Natural killer cell (primary cell): ENCODE results near the gene ST3GAL4. TPM values are rescaled to one million over a fixed set of nuclear protein-coding genes. Genes with fewer than 3 reads are reported as not detected.
"Not testable (repeated sequence)": the region's sequence is repeated elsewhere in the genome, so short reads cannot be mapped to it uniquely, and the experiment has no call there.

ENCODE experiments used
- ATAC-seq, 3 donors: fragments of 150-1000 bp in 2 of 3; fragments of 200-7000 bp in 1 of 3; cut with Tn5 transposase; 1 replicate in 1 of 3; 2 replicates in 2 of 3; pipeline ENCODE4 v1.10.0; 2021; ENCODE audit warnings: mild to moderate bottlenecking in 2 of 3, moderate library complexity in 2 of 3
- DNase-seq, 2 donors: peaks; one replicate each; pipeline versions ENCODE4 v3.0.0 to v3.0.0-alpha.2; 2013 to 2021; ENCODE audit warnings: mixed read lengths in 1 of 2
- H3K27ac ChIP-seq: one replicate; pipeline ENCODE4 v1.5.1; 2013; ENCODE audit warnings: mild to moderate bottlenecking, low read length
- H3K27me3 ChIP-seq: one replicate; pipeline ENCODE4 v1.6.1; 2013; ENCODE audit warnings: low read length; ENCODE audit not compliant: control insufficient read depth, insufficient read depth
- H3K36me3 ChIP-seq: one replicate; pipeline ENCODE4 v1.6.1; 2013; ENCODE audit warnings: low read length; ENCODE audit not compliant: control insufficient read depth, insufficient read depth
- H3K4me1 ChIP-seq: one replicate; pipeline ENCODE4 v1.6.1; 2013; ENCODE audit warnings: low read length; ENCODE audit not compliant: control insufficient read depth, insufficient read depth
- H3K4me3 ChIP-seq: one replicate; pipeline ENCODE4 v1.5.1; 2013; ENCODE audit warnings: low read length
- H3K9me3 ChIP-seq: one replicate; pipeline ENCODE4 v1.6.1; 2013; ENCODE audit warnings: low read length; ENCODE audit not compliant: control insufficient read depth, insufficient read depth
- H3K27ac Mint-ChIP-seq, 2 donors: one replicate each; pipeline ENCODE4 v1.8.0; 2022; ENCODE audit warnings: mild to moderate bottlenecking in 2 of 2, mixed read lengths in 2 of 2, moderate library complexity in 1 of 2
- H3K27me3 Mint-ChIP-seq, 2 donors: one replicate each; pipeline ENCODE4 v1.8.0; 2022; ENCODE audit warnings: low read depth in 2 of 2, mixed read lengths in 2 of 2
- H3K36me3 Mint-ChIP-seq: one replicate; pipeline ENCODE4 v1.8.0; 2022; ENCODE audit warnings: mixed read lengths
- H3K4me1 Mint-ChIP-seq, 2 donors: one replicate each; pipeline ENCODE4 v1.8.0; 2022; ENCODE audit warnings: mixed read lengths in 2 of 2
- H3K4me3 Mint-ChIP-seq: one replicate; pipeline ENCODE4 v1.8.0; 2022; ENCODE audit warnings: mild to moderate bottlenecking, moderate library complexity, mixed read lengths
- H3K9me3 Mint-ChIP-seq, 2 donors: one replicate each; pipeline ENCODE4 v1.8.0; 2022; ENCODE audit warnings: mixed read lengths in 2 of 2
- CTCF ChIP-seq: fragments of 200-600 bp; IDR thresholded peaks from one replicate; pipeline ENCODE4 v1.8.0; 2022; ENCODE audit warnings: antibody characterized with exemption
- WGBS: methylation state at CpG from one replicate; pipeline ENCODE4 v1.1.7; 2013; ENCODE audit warnings: missing lambda C conversion rate; ENCODE audit not compliant: insufficient coverage; 5-methylcytosine and 5-hydroxymethylcytosine counted together
- intact Hi-C: fragments of 100-400 bp; cut with micrococcal nuclease; formaldehyde crosslinking; loops from one replicate; pipeline ENCODE4 v1.14.2; 2022
- total RNA-seq, 4 donors: library from RNA; stranded (reverse); fragments of 120-200 nt in 1 of 4; gene quantifications; one replicate each; pipeline versions ENCODE4 v1.2.3 to v1.2.4, GENCODE V29; 2013 to 2022

The ST3GAL4 gene
- total RNA-seq, 3 donors from 2014 or later (not counting 1 experiment from before 2014, with no cell fraction given): 43.3 to 57.6 (median 47.3) TPM

- not testable (repeated sequence) for H3K9me3 Mint-ChIP-seq, H3K27me3 Mint-ChIP-seq, H3K4me3 Mint-ChIP-seq, H3K36me3 ChIP-seq, H3K36me3 Mint-ChIP-seq, H3K27me3 ChIP-seq, H3K9me3 ChIP-seq, H3K4me3 ChIP-seq, H3K27ac ChIP-seq
- 58% methylated on average over 10 of the region's 11 CpGs for WGBS
- DNase-seq (peak in 1 of 2 donors; percentile 16), ATAC-seq (peak; percentile 52 to 81 (median 72))
- Mint-ChIP-seq H3K27ac (peak overlapping the region; percentile 72 to 79), H3K4me1 (peaks cover 36 to 66% of the 10 kb centered on the region in 2 donors)
- peaks cover 27% of the 10 kb centered on the region for H3K4me1 ChIP-seq
- intact Hi-C loops: loop anchor here (2.0 kb wide), 1 partner anchor 58 kb away; no protein-coding TSS in a partner anchor
These were observed 13.0 kb downstream of the ST3GAL4 start for GRCh38 chr11:126368336-126369119.

GRCh38 chr11:126370016-126370415 is 14.5 kb downstream of the ST3GAL4 start:
- Mint-ChIP-seq H3K36me3 (no peaks in the 10 kb centered on the region), H3K9me3 (no peaks in the 10 kb centered on the region), H3K4me1 (peaks cover 36 to 77% of the 10 kb centered on the region in 2 donors), H3K4me3 (peak overlapping the region; percentile 0), H3K27ac (peak overlapping the region; percentile 72 to 79), H3K27me3 (no peaks in the 10 kb centered on the region)
- Histone ChIP-seq H3K27ac (no peak overlapping the region), H3K27me3 (no peaks in the 10 kb centered on the region), H3K36me3 (no peaks in the 10 kb centered on the region), H3K9me3 (no peaks in the 10 kb centered on the region), H3K4me3 (no peak overlapping the region), H3K4me1 (peaks cover 27% of the 10 kb centered on the region)
- intact Hi-C loops: no loop called here
- no peak for TF ChIP-seq CTCF
- ATAC-seq (no peak), DNase-seq (no peak)
- 87% methylated on average over 2 of the region's 3 CpGs for WGBS

DNA sequence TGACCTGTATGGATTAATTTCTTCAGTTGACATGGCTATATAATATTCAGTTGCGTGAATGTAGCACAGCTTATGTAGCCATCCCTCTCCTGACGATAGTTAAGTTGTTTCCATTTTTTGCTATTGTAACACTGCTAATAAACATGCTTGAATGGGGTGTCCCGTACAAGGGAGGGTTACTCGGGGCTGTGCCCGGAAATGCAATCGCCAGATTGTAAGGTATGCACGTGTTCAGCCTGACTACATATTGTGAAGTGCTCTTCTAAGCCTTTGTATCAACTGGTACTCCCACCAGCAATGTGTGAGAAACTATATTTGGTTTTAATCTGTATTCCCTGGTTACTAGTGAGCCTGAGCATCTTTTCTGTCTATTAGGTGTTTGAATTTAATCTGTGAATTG is 16.1 kb downstream of the ST3GAL4 start:
- Histone ChIP-seq H3K27me3 (no peaks in the 10 kb centered on the region), H3K27ac (no peak overlapping the region), H3K9me3 (no peaks in the 10 kb centered on the region), H3K4me3 (no peak overlapping the region), H3K4me1 (peaks cover 19% of the 10 kb centered on the region), H3K36me3 (no peaks in the 10 kb centered on the region)
- intact Hi-C loops: no loop called here
- Mint-ChIP-seq H3K36me3 (no peaks in the 10 kb centered on the region), H3K27me3 (no peaks in the 10 kb centered on the region), H3K27ac (no peak overlapping the region), H3K4me1 (peaks cover 29 to 68% of the 10 kb centered on the region in 2 donors), H3K4me3 (no peak overlapping the region), H3K9me3 (no peaks in the 10 kb centered on the region)
- no peak for DNase-seq
- 95% methylated on average over 7 of the region's 7 CpGs for WGBS
- ATAC-seq: no peak
- TF ChIP-seq CTCF: no peak

- H3K27me3 ChIP-seq, H3K36me3 ChIP-seq, ATAC-seq, DNase-seq, H3K9me3 Mint-ChIP-seq, H3K4me3 Mint-ChIP-seq, H3K36me3 Mint-ChIP-seq, H3K9me3 ChIP-seq, intact Hi-C loops, H3K27ac ChIP-seq, H3K4me1 ChIP-seq, H3K27me3 Mint-ChIP-seq, H3K4me3 ChIP-seq: not testable (repeated sequence)
- 89% methylated on average over 11 of the region's 12 CpGs for WGBS
- H3K27ac Mint-ChIP-seq: peak overlapping the region in 1 of 2 donors; percentile 39
- peaks cover 25 to 53% of the 10 kb centered on the region in 2 donors for H3K4me1 Mint-ChIP-seq
These were observed 18.0 kb downstream of the ST3GAL4 start for GRCh38 chr11:126373389-126374066.

DNA sequence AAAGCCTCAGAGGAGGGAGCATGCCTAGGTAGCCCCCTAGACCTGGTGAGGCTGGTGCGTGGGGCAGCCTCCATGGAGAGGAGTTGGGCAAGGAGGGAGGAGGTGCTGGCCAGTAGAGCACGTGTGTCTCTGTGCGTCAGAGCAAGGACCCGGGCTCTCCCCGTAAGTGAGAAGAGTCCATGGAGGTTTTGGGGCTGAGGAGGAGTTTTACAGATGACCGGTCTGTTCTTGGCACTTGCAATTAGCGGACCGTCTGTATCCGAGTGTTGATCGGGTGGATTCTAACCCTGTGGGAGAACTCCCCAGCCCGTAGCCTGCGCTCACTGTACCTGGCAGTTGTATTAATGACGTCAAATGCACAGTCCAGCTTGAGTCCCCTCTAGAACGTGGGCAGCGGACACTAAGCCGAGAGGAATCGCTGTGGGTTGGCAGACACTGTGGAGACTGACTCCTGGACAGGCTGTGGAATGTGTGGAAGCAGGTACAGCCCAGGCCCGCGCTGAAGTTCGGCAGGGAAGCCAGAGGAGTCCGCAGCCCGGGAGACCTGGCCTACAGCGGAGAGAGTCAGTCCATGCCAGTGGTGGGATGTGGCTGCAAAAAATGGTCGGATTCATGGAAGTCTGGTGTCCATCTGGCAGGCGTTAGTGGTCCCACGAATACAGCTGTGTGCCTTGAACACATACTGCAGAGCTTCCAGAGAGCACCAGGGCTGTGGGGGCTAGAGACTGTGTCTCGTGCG is 19.2 kb downstream of the ST3GAL4 start:
- H3K4me3 Mint-ChIP-seq, H3K4me3 ChIP-seq, H3K27ac Mint-ChIP-seq, H3K27me3 Mint-ChIP-seq, H3K4me1 ChIP-seq, H3K27ac ChIP-seq, H3K9me3 Mint-ChIP-seq, ATAC-seq, H3K36me3 Mint-ChIP-seq, H3K9me3 ChIP-seq, H3K36me3 ChIP-seq, H3K27me3 ChIP-seq, intact Hi-C loops, DNase-seq: not testable (repeated sequence)
- peaks cover 27 to 43% of the 10 kb centered on the region in 2 donors for H3K4me1 Mint-ChIP-seq
- 98% methylated on average over 16 of the region's 28 CpGs for WGBS
